HUES64 (cell line): ENCODE measurements around the gene AGAP1.

Experiments used
- H3K27ac ChIP-seq: 2 replicates; pipeline ENCODE4 v1.7.0; 2013; ENCODE audit warnings: low read depth, low read length, inconsistent platforms
- H3K27me3 ChIP-seq: 2 replicates; pipeline ENCODE4 v1.6.1; 2013; ENCODE audit warnings: mild to moderate bottlenecking, low read length; ENCODE audit not compliant: insufficient read depth
- H3K36me3 ChIP-seq: 2 replicates; pipeline ENCODE4 v1.6.1; 2013; ENCODE audit warnings: mild to moderate bottlenecking, low read length; ENCODE audit not compliant: insufficient read depth
- H3K4me1 ChIP-seq: 2 replicates; pipeline ENCODE4 v1.6.1; 2013; ENCODE audit warnings: mild to moderate bottlenecking, low read length, moderate library complexity; ENCODE audit not compliant: insufficient read depth
- H3K4me3 ChIP-seq: 2 replicates; pipeline ENCODE4 v1.5.1; 2013; ENCODE audit warnings: mild to moderate bottlenecking, low read length, moderate library complexity
- H3K9ac ChIP-seq: 2 replicates; pipeline ENCODE4 v1.6.1; 2013; ENCODE audit warnings: mild to moderate bottlenecking, low read depth, low read length
- H3K9me3 ChIP-seq: 2 replicates; pipeline ENCODE4 v1.6.1; 2013; ENCODE audit warnings: low read depth, low read length; ENCODE audit not compliant: insufficient read depth
- WGBS: fragments of 150-250, 120-280 bp; methylation state at CpG from one replicate; pipeline ENCODE4 v1.1.7; 2013; ENCODE audit warnings: missing lambda C conversion rate; 5-methylcytosine and 5-hydroxymethylcytosine counted together

Gene AGAP1

GRCh38 chr2:235660484-235661082 is 166.7 kb downstream of the AGAP1 start:
- 93% methylated on average over 9 of the region's 9 CpGs for WGBS
- Histone ChIP-seq H3K9ac (no peak overlapping the region), H3K27ac (no peak overlapping the region), H3K27me3 (no peaks in the 10 kb centered on the region), H3K4me3 (no peak overlapping the region), H3K9me3 (no peaks in the 10 kb centered on the region), H3K4me1 (peaks cover 52% of the 10 kb centered on the region), H3K36me3 (no peaks in the 10 kb centered on the region)

GRCh38 chr2:235661167-235661937 is 167.5 kb downstream of the AGAP1 start:
- Histone ChIP-seq H3K4me1 (peaks cover 57% of the 10 kb centered on the region), H3K9ac (no peak overlapping the region), H3K27ac (no peak overlapping the region), H3K36me3 (no peaks in the 10 kb centered on the region), H3K27me3 (no peaks in the 10 kb centered on the region), H3K9me3 (no peaks in the 10 kb centered on the region), H3K4me3 (no peak overlapping the region)
- WGBS: 82% methylated on average over 17 of the region's 17 CpGs

GRCh38 chr2:235661952-235662351 is 168.1 kb downstream of the AGAP1 start:
- Histone ChIP-seq H3K27me3 (no peaks in the 10 kb centered on the region), H3K9me3 (no peaks in the 10 kb centered on the region), H3K4me1 (peaks cover 61% of the 10 kb centered on the region), H3K9ac (no peak overlapping the region), H3K27ac (no peak overlapping the region), H3K36me3 (no peaks in the 10 kb centered on the region), H3K4me3 (no peak overlapping the region)
- WGBS: 98% methylated on average over 6 of the region's 6 CpGs

GRCh38 chr2:235663875-235664274 is 170.0 kb downstream of the AGAP1 start:
- H3K4me1 ChIP-seq: peaks cover 62% of the 10 kb centered on the region

GRCh38 chr2:235665661-235666212 is 171.9 kb downstream of the AGAP1 start:
- H3K27ac ChIP-seq: no peak overlapping the region
- no peaks in the 10 kb centered on the region for H3K36me3 ChIP-seq
- no peaks in the 10 kb centered on the region for H3K9me3 ChIP-seq
- H3K4me1 ChIP-seq: peaks cover 48% of the 10 kb centered on the region
- WGBS: 57% methylated on average over 12 of the region's 13 CpGs
- H3K27me3 ChIP-seq: peaks cover 5% of the 10 kb centered on the region
- H3K9ac ChIP-seq: no peak overlapping the region
- peak overlapping the region; percentile 39 for H3K4me3 ChIP-seq

More at GRCh38 chr2:235663875-235664274, 170.0 kb downstream of the AGAP1 start:
- H3K27ac ChIP-seq: no peak overlapping the region
- WGBS: 87% methylated on average over 9 of the region's 9 CpGs
- H3K9ac ChIP-seq: no peak overlapping the region
- H3K9me3 ChIP-seq: no peaks in the 10 kb centered on the region
- H3K27me3 ChIP-seq: no peaks in the 10 kb centered on the region
- H3K4me3 ChIP-seq: no peak overlapping the region
- H3K36me3 ChIP-seq: no peaks in the 10 kb centered on the region

- Histone ChIP-seq H3K27ac (0 out of 2 replicates have a peak overlapping the region, but pooled peaks have one; percentile 8), H3K9ac (peak overlapping the region; percentile 51), H3K4me3 (peak overlapping the region; percentile 39), H3K4me1 (peaks cover 43% of the 10 kb centered on the region), H3K36me3 (no peaks in the 10 kb centered on the region), H3K9me3 (no peaks in the 10 kb centered on the region), H3K27me3 (peaks cover 10% of the 10 kb centered on the region)
- WGBS: 6% methylated on average over 4 of the region's 4 CpGs
Observed at GRCh38 chr2:235666213-235666781, 172.5 kb downstream of the AGAP1 start.

GRCh38 chr2:235668782-235669181 is 174.9 kb downstream of the AGAP1 start:
- H3K36me3 ChIP-seq: no peaks in the 10 kb centered on the region
- peak overlapping the region; percentile 20 for H3K4me3 ChIP-seq
- H3K9ac ChIP-seq: no peak overlapping the region
- no peaks in the 10 kb centered on the region for H3K9me3 ChIP-seq
- WGBS: 69% methylated on average over 4 of the region's 4 CpGs
- no peak overlapping the region for H3K27ac ChIP-seq
- peaks cover 22% of the 10 kb centered on the region for H3K27me3 ChIP-seq
- H3K4me1 ChIP-seq: peaks cover 40% of the 10 kb centered on the region

- under 1% methylated on average over 77 of the region's 77 CpGs for WGBS
- Histone ChIP-seq H3K27ac (no peak overlapping the region), H3K4me1 (peaks cover 38% of the 10 kb centered on the region), H3K4me3 (peak overlapping the region; percentile 57), H3K36me3 (no peaks in the 10 kb centered on the region), H3K9ac (0 out of 2 replicates have a peak overlapping the region, but pooled peaks have one; percentile 35), H3K27me3 (peaks cover 22% of the 10 kb centered on the region), H3K9me3 (no peaks in the 10 kb centered on the region)
Observed at GRCh38 chr2:235669269-235669831, 175.5 kb downstream of the AGAP1 start.

GRCh38 chr2:235669983-235670962 is 176.4 kb downstream of the AGAP1 start:
- peak overlapping the region; percentile 56 for H3K9ac ChIP-seq
- H3K9me3 ChIP-seq: no peaks in the 10 kb centered on the region
- H3K27ac ChIP-seq: no peak overlapping the region
- WGBS: under 1% methylated on average over 148 of the region's 148 CpGs
- peak overlapping the region; percentile 57 for H3K4me3 ChIP-seq
- peaks cover 34% of the 10 kb centered on the region for H3K4me1 ChIP-seq
- peaks cover 22% of the 10 kb centered on the region for H3K27me3 ChIP-seq
- H3K36me3 ChIP-seq: no peaks in the 10 kb centered on the region
